C1 segment of cervical spinal cord (tissue), 14 donors: ENCODE measurements around the gene CATSPERD.

Experiments used
- DNase-seq, 14 donors: peaks; one replicate each; lab custom pipeline; 2025; lab: John Stamatoyannopoulos, UW

The CATSPERD gene

DNA sequence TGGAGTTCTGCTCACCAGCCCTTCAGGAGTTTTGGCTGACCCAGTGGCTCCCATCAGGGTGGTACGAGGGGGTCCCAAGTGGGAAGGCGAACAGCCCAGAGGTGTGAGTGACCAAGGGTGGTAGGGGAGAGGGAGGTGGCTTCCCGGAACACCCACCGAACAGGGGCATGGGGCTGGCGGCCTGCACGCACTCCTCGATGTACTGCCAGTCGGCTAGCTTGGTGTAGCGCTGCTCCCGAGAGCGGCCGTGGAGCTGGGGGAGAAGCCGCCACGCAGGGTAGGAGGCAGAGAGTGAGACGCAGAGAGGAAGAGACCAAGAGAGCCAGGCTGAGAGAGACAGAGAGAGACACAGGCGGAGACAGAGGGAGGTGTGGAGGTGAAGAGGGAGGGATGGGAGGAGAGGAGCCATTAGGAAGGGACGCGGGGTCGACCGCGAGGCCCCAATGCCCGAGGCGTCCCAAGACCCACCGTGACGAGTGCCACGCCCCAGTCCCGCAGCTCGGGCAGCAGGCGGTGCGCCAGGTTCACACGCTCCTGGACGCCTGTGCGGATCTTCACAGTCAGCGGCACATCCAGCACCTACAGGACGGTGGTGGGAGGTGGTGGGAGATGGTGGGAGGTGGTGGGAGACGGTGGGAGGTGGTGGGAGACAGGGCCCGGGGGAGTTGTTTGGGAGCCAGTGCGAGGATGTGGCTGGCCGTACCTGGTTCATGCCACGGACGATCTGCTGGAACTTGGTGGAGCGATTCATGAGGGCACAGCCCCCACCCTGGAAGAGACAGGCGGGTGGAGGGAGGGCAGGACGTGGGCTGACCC is 66.4 kb downstream of the CATSPERD start:
- DNase-seq = no peak

DNA sequence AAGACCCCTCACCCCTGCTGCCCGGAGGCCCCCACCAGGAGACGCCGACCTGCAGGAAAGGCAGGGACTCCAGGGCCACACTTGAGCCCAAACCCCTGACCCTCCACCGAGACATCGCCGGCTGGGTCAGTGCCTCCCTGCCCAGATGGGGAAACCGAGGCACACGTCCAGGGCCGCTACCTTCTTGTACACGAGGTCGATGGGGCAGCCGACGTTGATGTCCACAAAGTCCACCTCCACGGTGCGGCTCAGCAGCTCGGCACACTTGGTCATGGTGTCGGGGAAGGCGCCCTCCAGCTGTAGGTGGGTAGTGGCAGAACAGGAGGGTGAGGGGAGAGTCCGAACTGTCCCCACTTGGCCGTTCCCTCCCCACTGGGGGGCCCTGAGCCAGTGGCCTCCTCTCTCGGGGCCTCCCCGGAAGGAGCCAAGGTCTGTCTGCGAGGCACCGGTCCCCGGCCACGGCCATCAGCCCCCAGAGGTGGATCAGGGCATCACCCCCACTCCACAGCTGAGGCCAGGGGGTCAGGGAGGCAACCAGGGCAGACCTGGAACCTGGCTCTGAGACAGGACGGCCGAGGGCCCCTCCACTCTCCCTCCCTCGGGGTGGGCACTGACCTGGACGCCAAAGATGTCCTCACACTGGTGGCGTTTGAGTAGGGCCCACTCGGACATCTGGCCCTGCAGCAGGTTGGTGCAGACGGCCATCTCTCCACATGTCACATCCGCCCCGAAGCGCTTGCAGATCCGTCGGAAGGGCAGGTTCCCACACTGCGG is 67.2 kb downstream of the CATSPERD start:
- DNase-seq = no peak

DNA sequence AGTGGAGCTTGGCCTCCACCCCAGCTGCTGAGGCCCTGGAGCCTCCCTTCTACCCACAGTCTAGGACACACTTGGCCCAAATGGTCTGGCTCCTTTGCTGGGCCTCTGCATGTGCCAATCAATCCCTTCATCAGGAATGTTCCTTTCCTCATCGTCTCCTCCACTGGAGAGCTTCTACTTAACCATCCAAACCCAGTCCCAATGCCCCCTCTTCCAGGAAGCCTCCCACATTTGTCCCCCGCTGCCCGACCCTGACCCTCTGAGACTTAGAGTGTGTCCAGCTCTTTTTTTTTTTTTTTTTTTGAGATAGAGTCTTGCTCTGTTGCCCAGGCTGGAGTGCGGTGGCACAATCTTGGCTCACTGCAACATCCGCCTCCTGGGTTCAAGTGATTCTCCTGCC is 68.0 kb downstream of the CATSPERD start:
- DNase-seq = no peak

DNA sequence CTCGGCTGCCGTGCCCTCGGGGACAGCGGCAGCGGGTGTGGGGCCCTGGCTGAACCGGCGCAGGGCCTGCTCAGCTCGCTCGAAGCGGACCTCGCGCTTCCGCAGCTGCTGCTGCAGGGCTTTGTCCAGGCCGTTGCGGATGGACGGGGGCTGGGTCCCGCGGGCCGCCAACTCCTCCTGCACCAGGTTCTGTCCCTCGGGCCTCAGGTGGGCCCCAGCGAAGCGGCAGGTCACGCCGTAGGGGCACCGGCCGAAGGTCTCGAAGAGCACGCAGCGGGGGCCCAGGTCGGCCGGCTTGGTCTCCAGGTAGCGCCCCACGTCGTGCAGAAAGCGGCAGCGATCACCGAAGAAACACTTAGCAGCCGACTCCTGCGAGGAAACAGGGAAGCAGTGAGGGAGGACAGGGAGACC is 68.9 kb downstream of the CATSPERD start:
- no peak for DNase-seq

DNA sequence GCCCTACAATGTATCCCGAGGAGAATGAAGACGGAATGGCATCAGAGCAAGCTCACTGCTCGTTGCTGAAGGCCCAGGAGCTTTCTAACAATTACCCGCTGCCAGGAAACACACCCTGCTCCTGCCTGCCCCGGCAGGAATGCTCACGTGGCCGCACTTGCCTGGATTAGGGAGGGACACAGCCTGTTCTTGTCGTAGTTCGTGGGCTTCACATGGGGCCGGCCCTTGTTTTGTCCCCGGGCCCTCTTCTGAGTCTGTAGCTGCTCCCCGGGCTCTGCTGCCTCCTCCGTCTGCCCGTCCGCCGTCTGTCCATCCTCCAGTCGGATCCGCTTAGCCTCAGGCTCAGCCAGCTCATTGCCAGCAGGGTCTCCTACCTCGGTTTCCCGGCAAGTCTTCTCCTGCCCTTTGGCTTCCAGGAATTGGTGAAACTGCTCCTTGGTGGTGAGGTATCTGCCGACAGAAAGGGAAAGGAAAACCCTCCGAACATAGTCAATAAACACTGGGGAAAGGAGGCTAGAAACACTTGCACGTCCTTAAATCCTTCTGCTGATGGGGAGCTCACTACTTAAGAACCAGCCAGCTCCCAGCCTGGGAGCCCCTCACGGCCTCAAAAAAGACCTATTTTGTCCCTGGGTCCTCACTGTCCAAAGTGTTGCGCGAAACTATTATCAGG is 69.6 kb downstream of the CATSPERD start:
- DNase-seq = no peak

DNA sequence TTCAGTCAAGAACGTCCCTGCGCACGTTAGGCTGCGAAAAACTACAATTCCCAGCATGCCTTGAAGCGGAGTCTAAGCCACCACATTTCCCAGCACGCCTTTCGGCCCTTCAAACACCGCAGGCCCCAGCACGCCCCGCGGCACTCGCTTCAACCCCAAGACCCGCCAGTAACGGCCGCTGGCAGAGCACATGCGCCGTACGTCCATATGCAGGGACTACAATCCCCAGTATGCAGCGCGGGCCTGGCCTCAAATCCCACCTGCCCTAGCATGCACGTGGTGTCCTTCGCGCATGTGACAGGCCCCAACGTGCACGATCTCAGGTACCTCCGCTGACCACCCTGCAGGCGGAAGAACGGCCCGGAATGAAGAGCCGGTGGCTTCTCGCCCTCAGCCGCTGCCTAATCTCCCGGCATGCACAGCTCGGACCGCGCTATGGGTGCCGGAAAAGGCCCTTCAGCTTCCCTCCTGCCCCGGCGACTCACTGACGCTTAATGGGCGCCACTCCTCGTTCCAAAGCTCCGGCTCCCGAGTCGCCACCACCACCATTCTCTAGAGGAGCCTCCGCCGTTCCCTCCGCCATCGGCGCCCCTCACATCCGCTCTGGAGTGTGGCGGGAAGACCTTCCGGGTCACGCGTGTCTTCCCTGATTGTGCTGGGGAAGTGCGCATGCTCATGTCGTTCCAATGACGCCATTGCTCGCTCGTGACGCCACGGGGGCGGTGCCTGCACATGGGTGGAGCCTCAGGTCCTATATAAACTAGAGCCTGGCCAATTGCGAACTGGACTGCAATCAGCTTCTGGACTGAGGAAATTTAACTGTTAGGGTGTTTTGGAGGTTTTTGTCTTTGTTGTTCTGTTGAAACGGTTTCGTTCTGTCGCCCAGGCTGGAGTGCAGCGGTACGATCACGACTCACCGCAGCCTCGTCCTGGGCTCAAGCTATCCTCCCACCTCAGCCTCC is 70.4 kb downstream of the CATSPERD start, which contains the start of gene DUS3L:
DUS3L (minus strand) TSS at position 605 of the 962 bp plus-strand sequence; CDS start at position 583, 22 bp downstream.
- peak; percentile 66 to 98 (median 92) for DNase-seq

DNA sequence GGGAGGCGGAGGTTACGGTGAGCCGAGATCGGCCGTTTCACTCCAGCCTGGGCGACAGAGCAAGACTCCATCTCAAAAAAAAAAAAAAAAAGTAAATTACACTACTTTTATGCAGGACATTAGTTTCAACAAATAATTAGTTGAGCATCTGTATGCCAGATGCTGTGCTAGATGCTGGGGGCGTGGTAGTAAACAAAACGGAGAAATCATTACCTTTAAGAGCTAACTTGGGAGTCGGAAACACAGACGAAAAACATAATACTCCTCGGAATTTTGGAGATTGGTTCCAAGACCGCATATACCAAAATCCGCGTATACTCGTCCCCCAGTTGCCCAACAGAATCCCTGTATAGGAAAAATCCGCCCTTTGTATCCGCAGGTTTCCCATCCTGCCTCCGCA is 71.8 kb downstream of the CATSPERD start:
- DNase-seq = no peak

DNA sequence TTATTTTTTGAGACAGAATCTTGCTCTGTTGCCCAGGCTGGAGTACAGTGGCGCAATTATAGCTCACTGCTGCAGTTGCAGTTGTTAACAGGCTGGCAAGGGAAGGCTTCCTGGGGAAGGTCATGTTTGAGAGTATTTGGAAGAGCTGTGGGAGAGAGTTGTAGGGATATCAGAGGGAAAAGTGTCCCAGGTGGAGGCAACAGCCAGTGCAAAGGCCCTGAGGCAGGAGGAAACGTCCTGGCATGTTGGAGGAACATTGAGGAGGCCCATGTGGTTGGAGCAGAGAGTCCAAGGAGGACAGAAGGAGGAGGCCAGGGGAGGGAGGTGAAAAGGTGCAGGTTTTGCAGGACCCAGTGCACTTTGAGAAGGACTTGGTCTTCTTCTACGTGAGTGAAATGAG is 72.8 kb downstream of the CATSPERD start:
- DNase-seq = no peak

DNA sequence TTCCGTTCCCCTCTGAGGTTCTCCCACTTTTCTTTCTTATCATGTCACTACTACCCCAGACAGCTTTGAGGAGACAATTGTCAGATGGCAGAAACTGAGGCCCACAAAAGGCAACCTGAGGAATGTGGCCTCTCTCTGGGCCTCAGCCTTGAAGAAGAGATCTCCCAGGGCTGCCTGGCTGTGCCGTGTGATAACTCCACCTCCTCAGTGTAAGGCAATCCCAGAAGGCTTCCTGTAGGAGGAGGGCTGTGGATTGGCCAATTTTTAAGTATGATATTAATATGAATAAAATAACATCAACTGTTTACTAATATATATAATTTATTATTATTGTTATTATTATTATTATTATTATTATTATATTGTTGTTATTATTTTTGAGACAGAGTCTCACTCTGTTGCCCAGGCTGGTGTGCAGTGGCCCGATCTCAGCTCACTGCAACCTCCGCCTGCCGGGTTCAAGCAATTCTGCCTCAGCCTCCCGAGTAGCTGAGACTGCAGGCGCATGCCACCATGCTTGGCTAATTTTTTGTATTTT is 75.0 kb downstream of the CATSPERD start:
- no peak for DNase-seq

DNA sequence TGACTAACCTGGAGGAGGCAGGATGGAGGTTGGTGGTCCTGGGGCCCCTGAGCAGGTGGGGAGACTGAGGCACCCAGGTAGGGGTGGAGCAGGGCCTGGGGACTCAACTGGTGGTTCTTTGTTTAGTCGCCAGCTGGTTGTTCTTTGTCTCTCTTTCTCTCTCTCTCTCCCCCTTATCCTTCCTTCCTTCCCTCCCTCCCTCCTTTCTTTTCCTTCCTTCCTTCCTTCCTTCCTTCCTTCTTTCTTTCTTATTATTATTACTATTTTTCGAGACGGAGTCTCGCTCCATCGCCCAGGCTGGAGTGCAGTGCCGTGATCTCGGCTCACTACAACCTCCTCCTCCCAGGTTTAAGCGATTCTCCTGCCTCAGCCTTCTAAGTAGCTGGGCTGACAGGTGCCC is 77.8 kb downstream of the CATSPERD start:
- DNase-seq = no peak

DNA sequence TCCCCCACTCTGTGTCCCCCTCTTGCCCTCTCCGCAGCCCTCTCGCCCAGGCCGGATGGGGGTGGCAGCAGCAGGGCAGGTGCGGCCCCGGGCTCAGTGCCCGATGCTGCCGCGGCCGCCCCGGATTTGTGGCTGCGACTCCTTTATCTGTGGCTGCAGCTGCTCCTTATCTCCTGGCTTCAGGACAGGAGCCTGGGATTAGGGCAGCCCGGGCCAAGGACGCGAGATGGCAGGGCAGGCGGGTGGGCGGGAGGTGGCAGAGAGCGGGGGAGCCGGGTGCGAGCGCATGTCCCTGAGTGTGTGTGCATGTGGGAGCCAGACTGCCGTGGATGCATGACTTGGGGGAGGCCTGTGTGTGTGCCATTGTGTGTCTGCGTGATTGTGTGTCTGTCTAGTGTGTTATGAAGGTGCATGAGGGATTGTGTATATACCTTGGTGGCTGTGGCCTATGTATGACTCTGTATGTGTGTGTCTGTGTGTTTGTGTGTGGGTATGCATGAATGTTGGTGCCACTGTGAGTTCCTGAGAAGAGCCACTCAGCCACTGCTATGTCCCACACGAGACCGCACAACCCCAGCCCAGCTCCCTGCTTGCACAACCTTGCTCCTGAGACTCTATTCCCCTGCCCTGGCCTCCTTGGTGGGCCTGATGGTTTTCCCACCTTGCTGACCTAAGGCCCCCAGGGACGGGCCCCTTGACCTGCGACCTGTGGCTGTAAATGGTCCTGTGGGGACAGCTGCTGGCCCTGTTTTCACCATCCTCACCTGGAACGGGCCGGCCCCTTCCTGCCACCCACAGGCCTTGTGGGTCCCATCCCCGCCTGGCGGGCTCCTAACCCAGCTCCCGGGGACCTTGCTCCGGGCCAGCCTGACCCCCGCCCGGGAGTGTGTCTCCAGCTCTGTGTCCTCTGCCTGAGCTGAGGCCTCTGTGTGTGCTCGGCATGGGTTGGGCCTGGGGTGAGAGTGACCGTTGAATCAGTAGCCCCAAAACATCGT is 79.1 kb downstream of the CATSPERD start:
- no peak for DNase-seq

DNA sequence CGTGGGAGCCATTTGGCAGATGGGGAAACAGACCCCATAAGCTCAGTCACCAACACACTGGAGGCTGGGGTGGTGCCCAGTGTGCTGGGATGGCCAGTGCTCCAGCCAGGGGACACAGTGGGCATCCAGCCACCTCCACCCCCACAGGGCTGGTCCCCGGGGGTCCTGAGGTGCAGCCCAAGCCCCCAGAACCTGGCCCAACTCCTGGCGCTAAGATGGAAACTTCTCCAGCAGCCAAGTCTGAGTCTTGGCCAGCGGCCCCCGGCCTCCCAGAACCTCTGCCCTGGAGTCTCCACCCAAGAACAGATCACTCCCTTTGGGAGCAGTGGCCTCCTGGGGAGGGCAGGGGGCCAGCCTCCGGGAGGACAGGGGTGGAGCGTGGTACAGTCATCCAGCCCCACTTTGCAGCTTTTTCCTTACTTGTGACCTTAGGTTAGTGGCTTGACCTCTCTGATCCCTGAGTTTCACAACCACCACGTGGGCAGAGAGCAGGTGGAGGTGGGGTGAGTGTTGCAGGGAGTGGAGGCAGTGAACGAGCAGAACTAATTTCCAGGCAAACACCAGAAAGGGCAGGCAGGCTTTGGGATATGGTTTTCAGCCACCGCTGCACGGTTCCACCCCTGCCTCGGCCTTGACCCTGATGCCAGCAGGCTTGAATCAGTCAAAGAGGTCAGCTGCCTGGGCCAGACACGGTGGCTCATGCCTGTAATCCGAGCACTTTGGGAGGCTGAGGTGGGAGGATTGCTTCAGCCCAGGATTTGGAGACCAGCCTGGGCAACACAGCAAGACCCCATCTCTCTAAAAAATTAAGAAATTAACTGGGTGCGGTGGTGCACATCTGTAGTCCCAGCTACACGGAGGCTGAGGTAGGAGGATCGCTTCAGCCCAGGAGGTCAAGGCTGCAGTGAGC is 80.2 kb downstream of the CATSPERD start:
- no peak for DNase-seq

DNA sequence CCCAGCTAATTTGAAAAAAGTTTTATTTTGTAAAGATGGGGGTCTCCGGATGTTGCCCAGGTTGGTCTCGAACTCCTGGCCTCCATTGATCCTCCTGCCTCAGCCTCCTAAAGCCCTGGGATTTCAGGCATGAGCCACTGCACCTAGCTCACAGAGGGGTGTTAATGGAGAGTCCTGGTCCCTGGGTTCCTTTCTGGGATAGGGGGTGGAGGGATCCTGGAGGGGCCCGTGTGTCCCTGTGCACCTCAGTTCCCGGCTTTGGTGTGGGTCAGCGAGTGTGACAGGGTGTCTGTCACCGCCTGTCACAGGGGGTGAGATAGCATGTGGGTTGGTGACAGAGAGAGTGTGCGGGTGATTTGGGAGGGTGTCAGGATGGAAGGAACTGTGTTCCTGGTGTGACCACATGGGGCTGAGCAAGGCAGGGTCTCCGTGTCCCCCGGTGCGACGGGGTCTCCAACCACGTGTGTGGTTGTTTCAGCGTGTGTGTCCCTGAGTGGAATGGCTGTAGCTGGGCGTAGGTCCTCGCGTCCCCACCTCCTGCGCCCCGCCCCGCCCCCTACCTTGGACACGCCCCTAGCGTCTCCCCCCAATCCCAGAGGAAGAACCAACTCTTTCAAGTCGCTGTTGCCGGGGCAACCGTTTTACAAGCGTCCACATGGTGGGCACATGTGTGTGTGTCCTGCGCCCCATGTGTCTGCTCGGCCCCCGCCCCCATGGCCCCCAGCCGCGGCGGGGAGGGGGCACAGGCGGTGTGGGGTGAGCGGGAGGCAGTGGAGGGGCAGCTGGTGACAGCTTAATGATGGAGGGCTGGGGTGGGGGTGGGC is 81.6 kb downstream of the CATSPERD start:
- no peak for DNase-seq

DNA sequence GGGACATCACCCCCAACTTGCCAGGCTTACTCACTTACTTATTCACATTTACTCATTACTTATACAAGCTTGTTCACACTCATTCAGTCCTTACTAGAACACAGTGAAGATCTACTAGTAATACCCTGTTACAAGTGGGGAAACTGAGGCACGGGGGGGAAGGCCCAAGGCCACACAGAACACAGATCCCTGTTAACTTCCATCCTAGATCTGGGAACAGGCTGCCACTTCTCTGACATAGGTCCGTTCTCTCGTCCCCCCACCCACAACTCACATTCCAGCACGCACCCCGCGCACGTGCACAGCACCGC is 83.0 kb downstream of the CATSPERD start:
- DNase-seq = no peak

DNA sequence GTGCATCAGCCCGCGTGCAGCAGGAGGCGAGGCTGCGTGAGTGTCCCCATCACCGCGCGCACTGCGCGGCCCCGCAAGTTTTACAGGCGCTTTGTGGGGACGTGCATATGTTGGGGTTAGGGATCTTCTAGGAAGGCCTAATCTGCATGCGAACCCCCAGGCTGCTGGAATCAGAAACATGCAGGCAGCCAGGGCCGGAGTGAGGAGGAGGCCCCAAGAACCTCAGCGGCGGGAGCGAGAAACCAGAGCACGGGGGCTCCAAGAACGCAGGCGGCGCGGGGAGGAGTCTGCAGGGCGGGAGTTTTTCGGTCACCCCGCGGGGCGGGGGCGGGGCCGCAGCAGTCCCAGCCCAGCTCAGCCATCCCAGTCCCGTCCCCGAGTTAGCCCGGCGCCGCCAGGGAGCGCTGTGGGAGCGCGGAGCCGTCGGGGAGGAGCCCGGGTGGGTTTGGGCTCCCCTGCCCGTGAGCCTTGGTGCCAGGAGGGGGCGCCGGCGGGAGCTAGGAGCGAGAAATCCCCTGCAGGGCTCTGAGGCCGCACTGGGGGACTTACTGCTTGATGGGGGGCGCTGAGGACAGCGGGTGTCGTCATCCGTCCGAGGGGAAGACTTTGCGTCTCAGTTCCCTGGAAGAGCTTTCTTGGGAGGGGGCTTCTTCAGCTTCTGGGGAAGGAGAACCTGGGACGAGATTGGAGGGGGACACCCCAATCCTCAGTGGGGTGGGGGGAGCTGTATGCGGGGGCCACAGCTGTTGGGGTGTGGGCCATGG is 83.5 kb downstream of the CATSPERD start:
- peak in 9 of 14 donors; percentile 13 to 76 (median 33) for DNase-seq

DNA sequence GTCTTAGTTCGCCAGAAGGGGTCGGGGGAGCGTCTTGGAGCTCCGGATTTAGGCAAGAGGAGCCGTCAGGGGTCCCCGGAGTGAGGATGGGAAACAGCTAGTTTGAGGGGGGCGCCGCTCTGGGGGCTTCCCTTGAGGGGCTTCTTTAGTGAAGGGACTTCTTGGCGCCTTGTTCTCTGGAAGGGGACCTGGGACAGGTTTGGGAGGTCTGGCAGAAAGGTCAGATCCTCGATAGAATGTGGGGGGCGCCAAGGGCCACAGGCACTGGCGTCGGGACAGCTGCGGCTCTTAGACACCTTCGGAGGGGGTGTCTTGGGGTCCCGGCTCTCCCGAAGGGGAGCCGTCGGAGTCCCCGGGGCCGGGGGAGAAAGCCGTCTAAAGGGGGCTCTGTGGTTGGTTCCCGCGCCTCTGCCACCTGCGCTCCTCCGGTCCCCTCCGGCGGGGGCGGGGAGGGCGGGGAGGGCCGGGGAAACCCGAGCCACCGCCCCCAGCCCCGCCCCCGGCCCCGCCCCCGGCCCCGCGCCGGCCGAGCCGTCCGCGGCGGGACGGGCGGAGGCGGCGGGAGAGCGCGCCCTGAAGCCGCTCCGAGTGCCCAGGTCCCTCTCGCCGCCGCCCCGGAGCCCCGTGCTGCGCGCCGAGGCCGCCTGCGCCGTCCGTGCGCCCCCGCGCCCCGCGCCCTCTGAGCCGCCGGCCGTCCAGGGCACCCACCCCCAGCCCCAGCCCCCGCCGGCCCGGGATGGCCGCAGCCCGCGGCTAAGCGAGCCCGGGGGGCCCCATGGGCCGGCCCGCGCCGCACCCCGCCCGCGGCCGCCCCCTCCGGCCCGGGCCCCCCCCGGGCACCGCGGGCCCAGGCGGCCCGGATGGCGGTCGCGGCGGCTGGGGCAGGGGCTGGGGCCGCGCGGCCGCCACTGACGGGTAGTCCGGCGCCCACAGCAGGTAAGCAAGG is 84.4 kb downstream of the CATSPERD start, which contains the start of gene NRTN:
NRTN (plus strand) TSS at position 552 of the 946 bp plus-strand sequence. CDS start 19,099 bp downstream, outside the sequence.
- no peak for DNase-seq
